GM21367 (cell line): ENCODE data around the gene MSI2.

Experiments
- ATAC-seq: cut with Tn5 transposase; IDR thresholded peaks from one replicate; pipeline ENCODE4 v1.9.1; 2021; ENCODE audit not compliant: unreplicated experiment

The MSI2 gene

GRCh38 chr17:57668332-57668731 is 412.0 kb downstream of the MSI2 start:
- no peak for ATAC-seq

GRCh38 chr17:57669671-57670529 is 413.6 kb downstream of the MSI2 start:
- no peak for ATAC-seq

GRCh38 chr17:57670769-57671569 is 414.6 kb downstream of the MSI2 start:
- no peak for ATAC-seq

DNA sequence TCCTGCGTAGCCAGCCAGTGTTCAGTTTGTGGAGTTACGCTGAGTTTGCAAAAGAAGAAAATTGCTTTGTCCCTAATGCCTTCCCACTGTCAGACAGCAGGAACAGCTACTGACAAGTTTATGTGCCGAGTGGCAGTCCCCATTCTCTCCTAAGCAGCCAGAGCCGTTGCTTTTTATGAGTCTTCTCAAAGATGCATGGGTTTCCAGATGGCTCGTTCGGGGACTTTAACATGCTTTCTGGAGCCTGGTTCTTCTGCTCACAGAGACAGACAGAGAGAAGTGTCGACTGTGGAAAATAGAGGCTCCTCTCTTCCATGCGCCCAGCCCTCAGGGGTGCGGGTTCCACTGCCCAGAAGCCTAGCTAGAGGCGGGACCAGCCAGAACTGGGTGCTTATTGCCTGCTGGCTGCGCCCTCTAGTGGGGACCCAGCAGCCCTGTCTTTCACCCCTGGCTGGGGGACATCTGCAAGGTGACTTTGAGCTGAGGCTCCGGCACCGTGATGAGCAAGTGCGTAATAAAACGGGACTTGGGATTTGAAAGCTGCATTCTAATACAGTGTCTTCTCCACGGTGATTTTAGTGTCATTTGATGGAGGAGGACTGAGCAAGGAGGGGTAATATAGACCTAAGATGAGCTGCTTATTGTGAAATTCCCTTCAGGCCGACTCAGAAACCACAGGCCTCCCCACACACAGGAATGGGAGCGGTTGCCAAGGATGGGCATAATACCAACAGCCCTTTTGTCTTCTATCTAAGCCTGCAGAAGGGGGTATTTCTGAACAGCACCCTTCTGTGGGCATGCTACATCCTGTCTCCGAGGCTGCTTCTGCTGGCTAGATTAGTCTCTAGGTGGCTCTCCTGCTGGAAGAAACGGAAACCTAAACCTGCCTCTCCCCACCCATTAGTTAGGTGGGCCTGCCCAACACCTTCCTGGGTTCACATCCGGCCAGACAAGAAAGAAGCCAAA is 415.6 kb downstream of the MSI2 start:
- ATAC-seq, result peak; percentile 61

DNA sequence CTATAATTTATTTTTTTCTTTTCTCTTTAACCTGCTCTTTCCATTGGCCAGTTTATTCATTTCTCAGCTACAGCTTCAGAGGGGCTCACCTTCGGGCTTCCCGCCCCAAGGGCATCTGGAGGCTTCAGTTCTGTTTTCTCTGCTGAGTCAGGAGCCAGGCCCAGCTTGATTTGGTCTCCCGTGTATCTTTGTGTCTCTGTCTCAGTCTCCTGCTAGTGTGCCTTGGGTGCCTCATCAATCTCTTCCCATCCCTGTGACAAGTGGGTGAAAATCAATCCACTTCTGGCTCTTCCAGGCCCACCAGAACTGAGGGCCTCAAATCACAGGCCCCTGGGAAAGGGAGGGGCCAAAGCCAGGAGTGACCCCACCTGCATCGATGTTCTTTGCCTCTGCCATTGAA is 416.6 kb downstream of the MSI2 start:
- no peak for ATAC-seq

DNA sequence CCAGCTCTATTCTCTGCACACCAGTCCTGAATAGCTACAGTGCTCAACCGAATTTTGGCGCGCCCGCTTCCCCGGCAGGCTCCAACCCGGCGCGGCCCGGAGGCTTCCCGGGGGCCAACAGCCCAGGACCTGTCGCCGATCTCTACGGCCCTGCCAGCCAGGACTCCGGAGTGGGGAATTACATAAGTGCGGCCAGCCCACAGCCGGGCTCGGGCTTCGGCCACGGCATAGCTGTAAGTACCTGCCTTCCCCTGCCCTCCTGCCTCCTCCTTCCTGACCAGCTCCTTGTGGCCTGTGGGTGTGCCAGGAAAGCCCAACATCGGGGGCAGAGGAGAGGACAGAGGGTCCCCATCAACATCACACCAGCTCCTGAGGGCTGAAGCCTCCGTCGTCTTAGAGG is 418.6 kb downstream of the MSI2 start:
- ATAC-seq, result no peak

DNA sequence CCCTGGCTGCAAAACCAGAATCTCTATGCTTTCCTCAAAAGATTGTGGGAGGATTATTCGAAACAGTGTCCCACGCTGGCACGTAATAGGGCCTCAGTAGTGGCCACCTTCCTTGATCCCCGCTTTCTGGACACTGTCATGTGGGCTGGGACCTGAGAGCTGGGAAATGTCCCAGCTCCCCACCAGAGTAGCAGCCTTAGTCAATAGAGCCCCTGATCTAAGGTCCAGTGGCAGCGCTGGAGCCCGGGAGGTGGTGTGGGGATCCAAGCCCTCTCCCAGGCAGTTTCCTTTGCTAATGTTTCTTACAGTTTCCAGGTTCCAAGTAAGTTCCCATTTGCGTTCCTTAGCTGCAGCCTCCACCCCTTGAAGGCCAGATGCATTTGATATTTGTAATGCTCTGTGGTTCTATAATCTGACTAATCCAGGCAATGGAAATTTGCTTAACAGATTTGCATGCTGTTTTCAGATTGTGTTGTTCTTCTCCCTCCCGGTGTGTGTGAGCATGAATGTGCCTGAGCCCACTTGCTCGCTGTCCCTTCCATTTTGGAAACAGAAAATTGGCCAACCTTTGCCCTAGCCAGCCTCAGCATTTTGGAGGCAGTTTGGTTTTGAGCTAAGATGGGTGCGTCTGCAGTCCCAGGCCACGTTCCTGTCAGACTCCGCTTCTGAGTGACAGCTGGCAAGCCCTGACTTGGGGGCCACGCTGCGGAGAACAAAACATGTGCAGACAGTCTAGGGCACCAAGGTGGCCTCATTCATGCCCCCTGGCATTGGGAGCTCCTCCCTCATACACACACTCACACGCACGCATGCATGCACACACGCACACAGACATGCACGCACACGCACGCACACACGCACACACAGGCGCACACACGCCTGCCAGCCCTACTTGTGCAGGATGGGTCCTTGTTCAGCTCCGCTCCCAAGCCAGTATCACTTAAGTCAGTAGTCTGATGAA is 419.4 kb downstream of the MSI2 start:
- no peak for ATAC-seq

DNA sequence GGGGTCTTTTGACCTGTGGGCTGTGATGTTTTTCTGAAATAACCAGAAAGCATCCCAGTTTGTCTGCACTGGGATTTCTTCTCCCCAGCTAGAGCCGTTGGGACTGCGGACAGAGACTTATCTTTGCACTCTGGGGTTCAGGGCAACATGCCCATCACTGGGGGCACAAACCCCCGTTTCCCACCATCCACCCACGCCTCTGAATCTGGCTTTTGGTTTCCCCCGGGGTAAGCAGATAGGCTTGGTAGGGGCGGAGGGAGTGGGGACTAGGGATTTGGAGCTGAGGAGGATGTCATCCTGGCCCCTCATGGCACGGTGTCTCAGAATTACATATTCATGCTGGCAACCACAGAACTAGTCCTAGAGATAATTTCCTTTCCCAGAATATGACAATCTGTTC is 420.2 kb downstream of the MSI2 start:
- ATAC-seq, result no peak

GRCh38 chr17:57677301-57677700 is 421.0 kb downstream of the MSI2 start:
- no peak for ATAC-seq

DNA sequence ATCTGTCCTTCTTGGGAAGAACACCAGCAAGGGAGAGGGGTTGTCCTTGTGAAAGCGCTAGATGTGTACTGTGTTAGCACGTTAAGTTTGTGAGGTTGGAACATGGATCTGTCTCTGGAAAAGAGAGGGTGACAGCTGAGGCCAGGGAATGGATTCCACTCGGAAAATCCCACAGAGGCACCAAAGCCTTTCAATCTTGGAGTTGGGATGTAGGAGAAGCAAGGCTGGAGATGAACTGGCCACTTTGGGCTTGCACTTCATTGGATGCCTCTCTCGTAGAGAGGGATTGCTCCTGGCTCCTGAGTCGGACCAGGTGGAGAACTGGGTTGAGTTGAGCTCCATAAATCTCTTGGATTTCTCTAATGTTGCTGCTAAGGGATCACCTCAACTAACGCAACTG is 421.5 kb downstream of the MSI2 start:
- no peak for ATAC-seq

- no peak for ATAC-seq
These were observed 422.1 kb downstream of the MSI2 start for GRCh38 chr17:57678393-57678792.

DNA sequence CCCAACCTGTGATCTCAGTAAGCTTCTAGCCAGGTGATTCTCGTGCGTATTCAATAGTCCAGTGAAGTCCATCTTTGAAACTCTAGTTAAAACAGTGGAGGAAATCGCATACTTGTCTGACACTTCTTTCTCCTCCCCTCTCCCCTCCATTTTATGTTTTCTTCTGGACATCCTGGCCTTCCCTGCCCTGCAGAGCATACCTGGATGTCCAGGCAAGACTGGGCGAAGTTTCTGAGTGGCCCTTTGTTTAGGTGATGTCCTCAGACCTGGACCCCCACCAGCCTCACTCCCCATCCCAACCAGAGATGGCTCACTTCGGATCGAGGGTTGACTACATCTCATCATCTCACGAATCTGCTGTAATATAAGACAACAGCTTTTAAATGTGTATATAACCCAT is 423.0 kb downstream of the MSI2 start:
- ATAC-seq, result no peak

- ATAC-seq, result no peak
These were observed 423.8 kb downstream of the MSI2 start for GRCh38 chr17:57679906-57680695.

DNA sequence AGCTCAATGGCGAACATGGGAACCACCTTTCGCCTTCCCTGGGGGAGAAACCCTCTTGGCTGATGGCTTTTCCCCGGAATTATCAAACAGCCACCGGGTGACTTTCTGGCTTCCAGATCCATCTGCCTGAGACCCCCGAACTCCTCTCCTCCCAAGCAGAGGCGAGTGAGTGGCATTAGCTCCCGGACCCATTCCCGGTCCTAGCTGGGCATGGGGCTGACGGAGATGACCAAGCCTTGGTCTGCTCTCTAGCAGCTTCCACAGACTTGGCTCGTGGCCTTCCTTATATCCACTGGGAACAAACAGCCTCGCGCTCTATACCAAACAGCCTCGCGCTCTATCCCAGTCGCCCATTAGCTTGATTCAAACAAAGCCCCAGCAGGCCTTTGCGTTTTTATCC is 426.4 kb downstream of the MSI2 start:
- ATAC-seq, result no peak

DNA sequence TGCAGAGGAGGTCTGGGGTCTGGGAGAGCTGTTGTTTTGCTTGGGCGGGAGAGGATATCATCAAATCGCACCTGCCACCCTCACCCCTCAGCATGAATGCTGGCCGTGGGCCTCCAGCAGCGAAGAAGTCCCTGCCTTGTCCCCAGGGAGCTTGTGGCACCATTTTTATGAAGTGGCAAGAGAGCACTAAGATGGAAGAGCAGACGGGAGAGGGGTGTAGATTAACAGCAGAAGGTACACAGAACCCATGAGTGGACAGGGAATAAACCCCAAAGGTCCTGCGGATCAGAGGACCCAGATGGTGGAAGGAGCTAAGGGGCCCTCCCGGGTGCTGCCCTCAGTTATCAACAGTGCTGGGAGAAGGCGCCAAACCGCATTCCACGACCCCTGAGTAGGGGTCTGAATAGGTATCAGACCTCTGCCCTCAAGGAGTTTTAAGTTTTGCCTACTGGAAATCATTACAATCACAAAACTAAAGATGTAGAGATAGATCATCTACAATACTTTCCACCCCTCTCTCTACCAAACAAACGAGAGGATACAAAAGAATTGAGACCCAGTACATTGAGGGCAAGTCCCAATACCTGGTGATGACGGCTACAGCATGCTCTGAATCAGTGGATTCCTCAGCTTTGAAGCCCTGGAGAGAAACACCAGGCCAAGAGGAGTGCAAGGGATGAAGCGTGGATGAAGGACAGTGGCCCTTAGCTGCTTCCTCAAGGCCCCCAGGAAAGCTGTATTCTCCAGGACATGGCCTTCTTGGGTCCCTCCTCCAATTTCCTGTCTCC is 428.6 kb downstream of the MSI2 start:
- ATAC-seq, result no peak

GRCh38 chr17:57685499-57686132 is 429.3 kb downstream of the MSI2 start:
- no peak for ATAC-seq

- no peak for ATAC-seq
These were observed 431.3 kb downstream of the MSI2 start for GRCh38 chr17:57687642-57688041.

DNA sequence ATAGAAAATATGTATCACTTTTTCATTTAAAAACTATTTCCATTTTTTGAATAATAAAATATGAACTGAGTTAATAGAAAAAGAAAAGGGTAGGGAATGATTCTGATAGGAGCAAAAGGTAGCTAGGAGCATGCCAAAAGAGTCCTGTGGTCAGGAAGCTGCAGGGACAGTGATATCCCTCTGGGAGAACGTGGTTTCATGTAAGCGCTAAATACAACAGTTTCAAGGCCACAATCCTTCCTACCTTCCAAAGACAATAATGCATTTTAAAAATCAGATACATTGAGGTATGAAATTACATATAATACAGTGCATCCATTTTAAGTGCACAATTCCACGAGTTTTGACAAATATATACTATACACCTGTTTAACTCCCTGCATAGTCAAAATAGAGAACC is 432.9 kb downstream of the MSI2 start:
- no peak for ATAC-seq
